H1 (cell line): ENCODE results near the gene RTN4RL2. TPM values are rescaled to one million over a fixed set of nuclear protein-coding genes. Genes with fewer than 3 reads are reported as not detected.

Source experiments
- JUND ChIP-seq: IDR thresholded peaks from 2 replicates; pipeline ENCODE4 v1.6.1; 2011; ENCODE audit warnings: mild to moderate bottlenecking, improper control_type of control experiment, low read length
- RNF2 ChIP-seq: fragments of 200-900, 300-1000 bp; sonication (generic); IDR thresholded peaks from 2 replicates; pipeline ENCODE4 v1.7.1; 2016; ENCODE audit warnings: borderline replicate concordance, low read depth, mild to moderate bottlenecking, antibody characterized with exemption, low read length; ENCODE audit not compliant: poor library complexity, severe bottlenecking; ENCODE audit errors: missing control alignments
- polyA plus RNA-seq, 7 experiments: library from polyadenylated mRNA; depleted of rRNA in 3 of 7; stranded (reverse) in 5 of 7; unstranded in 2 of 7; fragments of >200 nt in 5 of 7; fragments of 200-250 nt in 2 of 7; gene quantifications; 1 replicate in 5 of 7; 2 replicates in 1 of 7; 4 replicates in 1 of 7; pipeline versions ENCODE4 v1.2.1 to v1.2.3, GENCODE V29; 2011 to 2013; ENCODE audit warnings: missing spikeins in 2 of 7, mixed read lengths in 2 of 7
- total RNA-seq: library from RNA; stranded (reverse); fragmentation: NEBNext Ultra II Directional; extraction: Animal tissue kit (Norgen Biotek cat#: 25700); gene quantifications from 2 replicates; pipeline ENCODE4 v1.2.1, GENCODE V29; 2021
- TF ChIP-seq, protein P1 (sequence below): fragments of 300-600 bp; sonication (generic); IDR thresholded peaks from 2 replicates; pipeline ENCODE4 v1.7.1; 2012; ENCODE audit warnings: low read length, moderate library complexity, mild to moderate bottlenecking, inconsistent platforms; ENCODE audit not compliant: insufficient replicate concordance
- TF ChIP-seq, protein P2 (sequence below): IDR thresholded peaks from 2 replicates; pipeline ENCODE4 v1.6.1; 2012; ENCODE audit warnings: inconsistent platforms

Gene RTN4RL2
- total and polyA plus RNA-seq, 2 of the 8 experiments (the other 6 are each of a cell fraction or from before 2014, with no cell fraction given): 11.4 to 23.7 TPM

DNA sequence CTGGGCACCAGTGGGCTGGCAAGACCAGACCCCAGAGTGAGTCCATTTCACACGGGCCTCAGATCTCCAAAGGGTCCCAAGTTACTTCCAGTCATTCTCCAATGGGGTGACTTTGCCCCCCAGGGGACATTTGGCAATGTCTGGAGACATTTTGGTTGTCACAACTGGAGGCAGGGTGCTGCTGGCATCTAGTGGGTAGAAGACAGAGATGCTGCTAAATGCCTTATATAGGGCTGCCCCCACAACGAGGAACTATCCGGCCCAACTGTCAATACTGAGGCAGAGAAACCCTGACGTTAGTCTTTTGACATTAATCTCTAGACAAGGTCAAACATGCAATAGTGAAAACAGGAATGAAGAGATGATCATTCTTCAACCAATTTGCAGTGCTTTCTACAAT lies 6.4 kb downstream of the RTN4RL2 start (continued):
- TF ChIP-seq, protein P1, sequence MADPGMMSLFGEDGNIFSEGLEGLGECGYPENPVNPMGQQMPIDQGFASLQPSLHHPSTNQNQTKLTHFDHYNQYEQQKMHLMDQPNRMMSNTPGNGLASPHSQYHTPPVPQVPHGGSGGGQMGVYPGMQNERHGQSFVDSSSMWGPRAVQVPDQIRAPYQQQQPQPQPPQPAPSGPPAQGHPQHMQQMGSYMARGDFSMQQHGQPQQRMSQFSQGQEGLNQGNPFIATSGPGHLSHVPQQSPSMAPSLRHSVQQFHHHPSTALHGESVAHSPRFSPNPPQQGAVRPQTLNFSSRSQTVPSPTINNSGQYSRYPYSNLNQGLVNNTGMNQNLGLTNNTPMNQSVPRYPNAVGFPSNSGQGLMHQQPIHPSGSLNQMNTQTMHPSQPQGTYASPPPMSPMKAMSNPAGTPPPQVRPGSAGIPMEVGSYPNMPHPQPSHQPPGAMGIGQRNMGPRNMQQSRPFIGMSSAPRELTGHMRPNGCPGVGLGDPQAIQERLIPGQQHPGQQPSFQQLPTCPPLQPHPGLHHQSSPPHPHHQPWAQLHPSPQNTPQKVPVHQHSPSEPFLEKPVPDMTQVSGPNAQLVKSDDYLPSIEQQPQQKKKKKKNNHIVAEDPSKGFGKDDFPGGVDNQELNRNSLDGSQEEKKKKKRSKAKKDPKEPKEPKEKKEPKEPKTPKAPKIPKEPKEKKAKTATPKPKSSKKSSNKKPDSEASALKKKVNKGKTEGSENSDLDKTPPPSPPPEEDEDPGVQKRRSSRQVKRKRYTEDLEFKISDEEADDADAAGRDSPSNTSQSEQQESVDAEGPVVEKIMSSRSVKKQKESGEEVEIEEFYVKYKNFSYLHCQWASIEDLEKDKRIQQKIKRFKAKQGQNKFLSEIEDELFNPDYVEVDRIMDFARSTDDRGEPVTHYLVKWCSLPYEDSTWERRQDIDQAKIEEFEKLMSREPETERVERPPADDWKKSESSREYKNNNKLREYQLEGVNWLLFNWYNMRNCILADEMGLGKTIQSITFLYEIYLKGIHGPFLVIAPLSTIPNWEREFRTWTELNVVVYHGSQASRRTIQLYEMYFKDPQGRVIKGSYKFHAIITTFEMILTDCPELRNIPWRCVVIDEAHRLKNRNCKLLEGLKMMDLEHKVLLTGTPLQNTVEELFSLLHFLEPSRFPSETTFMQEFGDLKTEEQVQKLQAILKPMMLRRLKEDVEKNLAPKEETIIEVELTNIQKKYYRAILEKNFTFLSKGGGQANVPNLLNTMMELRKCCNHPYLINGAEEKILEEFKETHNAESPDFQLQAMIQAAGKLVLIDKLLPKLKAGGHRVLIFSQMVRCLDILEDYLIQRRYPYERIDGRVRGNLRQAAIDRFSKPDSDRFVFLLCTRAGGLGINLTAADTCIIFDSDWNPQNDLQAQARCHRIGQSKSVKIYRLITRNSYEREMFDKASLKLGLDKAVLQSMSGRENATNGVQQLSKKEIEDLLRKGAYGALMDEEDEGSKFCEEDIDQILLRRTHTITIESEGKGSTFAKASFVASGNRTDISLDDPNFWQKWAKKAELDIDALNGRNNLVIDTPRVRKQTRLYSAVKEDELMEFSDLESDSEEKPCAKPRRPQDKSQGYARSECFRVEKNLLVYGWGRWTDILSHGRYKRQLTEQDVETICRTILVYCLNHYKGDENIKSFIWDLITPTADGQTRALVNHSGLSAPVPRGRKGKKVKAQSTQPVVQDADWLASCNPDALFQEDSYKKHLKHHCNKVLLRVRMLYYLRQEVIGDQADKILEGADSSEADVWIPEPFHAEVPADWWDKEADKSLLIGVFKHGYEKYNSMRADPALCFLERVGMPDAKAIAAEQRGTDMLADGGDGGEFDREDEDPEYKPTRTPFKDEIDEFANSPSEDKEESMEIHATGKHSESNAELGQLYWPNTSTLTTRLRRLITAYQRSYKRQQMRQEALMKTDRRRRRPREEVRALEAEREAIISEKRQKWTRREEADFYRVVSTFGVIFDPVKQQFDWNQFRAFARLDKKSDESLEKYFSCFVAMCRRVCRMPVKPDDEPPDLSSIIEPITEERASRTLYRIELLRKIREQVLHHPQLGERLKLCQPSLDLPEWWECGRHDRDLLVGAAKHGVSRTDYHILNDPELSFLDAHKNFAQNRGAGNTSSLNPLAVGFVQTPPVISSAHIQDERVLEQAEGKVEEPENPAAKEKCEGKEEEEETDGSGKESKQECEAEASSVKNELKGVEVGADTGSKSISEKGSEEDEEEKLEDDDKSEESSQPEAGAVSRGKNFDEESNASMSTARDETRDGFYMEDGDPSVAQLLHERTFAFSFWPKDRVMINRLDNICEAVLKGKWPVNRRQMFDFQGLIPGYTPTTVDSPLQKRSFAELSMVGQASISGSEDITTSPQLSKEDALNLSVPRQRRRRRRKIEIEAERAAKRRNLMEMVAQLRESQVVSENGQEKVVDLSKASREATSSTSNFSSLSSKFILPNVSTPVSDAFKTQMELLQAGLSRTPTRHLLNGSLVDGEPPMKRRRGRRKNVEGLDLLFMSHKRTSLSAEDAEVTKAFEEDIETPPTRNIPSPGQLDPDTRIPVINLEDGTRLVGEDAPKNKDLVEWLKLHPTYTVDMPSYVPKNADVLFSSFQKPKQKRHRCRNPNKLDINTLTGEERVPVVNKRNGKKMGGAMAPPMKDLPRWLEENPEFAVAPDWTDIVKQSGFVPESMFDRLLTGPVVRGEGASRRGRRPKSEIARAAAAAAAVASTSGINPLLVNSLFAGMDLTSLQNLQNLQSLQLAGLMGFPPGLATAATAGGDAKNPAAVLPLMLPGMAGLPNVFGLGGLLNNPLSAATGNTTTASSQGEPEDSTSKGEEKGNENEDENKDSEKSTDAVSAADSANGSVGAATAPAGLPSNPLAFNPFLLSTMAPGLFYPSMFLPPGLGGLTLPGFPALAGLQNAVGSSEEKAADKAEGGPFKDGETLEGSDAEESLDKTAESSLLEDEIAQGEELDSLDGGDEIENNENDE: no peak
- TF ChIP-seq RNF2: no peak
- TF ChIP-seq, protein P2, sequence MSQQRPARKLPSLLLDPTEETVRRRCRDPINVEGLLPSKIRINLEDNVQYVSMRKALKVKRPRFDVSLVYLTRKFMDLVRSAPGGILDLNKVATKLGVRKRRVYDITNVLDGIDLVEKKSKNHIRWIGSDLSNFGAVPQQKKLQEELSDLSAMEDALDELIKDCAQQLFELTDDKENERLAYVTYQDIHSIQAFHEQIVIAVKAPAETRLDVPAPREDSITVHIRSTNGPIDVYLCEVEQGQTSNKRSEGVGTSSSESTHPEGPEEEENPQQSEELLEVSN: no peak
- TF ChIP-seq JUND: no peak
